ENCODE measurements around the gene L3MBTL3. TPM values are rescaled to one million over a fixed set of nuclear protein-coding genes. Genes with fewer than 3 reads are reported as not detected.

L3MBTL3 gene
- 2.6 to 4.5 TPM (median 3.0 TPM) in 5 replicates for total RNA-seq (2022; extraction: Qiagen RNA extraction; ENCODE audit: low read depth)

DNA sequence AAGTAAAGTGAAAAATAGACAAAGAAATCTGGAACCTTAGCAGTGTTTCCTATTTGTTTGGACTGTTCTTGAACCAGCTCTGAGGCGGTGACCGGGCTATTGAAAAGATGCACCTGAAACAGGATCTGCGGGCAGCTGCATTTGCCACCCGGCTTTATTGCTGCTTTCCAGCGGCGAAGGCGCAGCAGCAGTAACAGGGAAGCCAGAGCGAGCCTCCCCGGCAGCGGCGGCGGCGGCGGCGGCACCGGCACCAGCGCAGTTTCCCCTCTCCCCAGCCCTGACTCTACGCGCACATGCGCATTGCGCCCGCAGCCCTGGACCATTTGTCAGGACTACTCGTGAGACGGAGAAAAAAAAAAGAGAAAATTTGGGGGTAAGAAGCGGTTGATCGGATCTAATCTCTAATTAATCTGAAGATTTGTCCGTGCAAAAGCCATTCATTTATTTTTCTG, at the start of gene L3MBTL3:
Gene L3MBTL3 (plus strand): TSS at position 290 of the 452 bp plus-strand sequence. CDS start 24,119 bp downstream, outside the sequence.

Other genes with a start within 250 kb of the L3MBTL3 start
- gene TMEM244, start 157.3 kb upstream of the L3MBTL3 start, total RNA-seq (2022; extraction: Qiagen RNA extraction; ENCODE audit: low read depth) = not detected in 5 replicates
- gene SAMD3, start 204.4 kb downstream of the L3MBTL3 start, total RNA-seq (2022; extraction: Qiagen RNA extraction; ENCODE audit: low read depth) = not detected in 5 replicates

All from A549 treated with CpdA at 1 μM for 4 hours (cell line).